ENCODE results near the gene DTX3.

Gene DTX3

GRCh38 chr12:57611827-57612710 lies 7.4 kb downstream of the DTX3 start:
- TF ChIP-seq, protein P1, sequence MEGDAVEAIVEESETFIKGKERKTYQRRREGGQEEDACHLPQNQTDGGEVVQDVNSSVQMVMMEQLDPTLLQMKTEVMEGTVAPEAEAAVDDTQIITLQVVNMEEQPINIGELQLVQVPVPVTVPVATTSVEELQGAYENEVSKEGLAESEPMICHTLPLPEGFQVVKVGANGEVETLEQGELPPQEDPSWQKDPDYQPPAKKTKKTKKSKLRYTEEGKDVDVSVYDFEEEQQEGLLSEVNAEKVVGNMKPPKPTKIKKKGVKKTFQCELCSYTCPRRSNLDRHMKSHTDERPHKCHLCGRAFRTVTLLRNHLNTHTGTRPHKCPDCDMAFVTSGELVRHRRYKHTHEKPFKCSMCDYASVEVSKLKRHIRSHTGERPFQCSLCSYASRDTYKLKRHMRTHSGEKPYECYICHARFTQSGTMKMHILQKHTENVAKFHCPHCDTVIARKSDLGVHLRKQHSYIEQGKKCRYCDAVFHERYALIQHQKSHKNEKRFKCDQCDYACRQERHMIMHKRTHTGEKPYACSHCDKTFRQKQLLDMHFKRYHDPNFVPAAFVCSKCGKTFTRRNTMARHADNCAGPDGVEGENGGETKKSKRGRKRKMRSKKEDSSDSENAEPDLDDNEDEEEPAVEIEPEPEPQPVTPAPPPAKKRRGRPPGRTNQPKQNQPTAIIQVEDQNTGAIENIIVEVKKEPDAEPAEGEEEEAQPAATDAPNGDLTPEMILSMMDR (IDR thresholded peaks at IDR 0.05), result no peak

- TF ChIP-seq, protein P1 (IDR thresholded peaks at IDR 0.05), result no peak
Observed at GRCh38 chr12:57612711-57613426, 8.2 kb downstream of the DTX3 start.

DNA sequence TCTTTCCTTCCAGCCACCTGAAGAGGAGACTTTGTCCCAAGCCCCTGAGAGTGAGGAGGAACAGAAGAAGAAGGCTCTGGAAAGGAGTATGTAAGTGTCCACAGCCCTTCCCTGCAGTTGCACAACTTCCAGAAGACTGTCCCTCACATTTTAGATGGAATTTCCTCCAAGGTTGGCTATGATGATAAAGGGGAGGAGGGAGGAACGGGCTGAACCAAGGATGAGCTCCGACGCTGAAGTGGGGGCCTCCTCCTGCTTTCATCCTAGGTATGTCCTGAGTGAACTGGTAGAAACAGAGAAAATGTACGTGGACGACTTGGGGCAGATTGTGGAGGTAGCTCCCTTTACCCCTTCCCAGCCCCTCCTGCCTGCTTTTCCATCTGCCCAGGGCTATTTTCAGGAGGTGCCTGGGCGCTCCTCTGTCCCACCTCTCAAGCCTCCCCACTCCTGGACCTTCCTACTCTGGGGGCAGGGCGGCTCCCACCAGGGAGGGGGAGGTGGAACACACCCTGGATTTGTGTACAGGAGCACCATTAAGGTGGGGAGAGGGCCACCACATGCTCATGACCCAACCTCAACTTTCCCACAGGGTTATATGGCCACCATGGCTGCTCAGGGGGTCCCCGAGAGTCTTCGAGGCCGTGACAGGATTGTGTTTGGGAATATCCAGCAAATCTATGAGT lies 8.9 kb downstream of the DTX3 start:
- TF ChIP-seq, protein P1 (IDR thresholded peaks at IDR 0.05), result no peak

GRCh38 chr12:57614178-57614947 lies 9.7 kb downstream of the DTX3 start:
- TF ChIP-seq, protein P1 (IDR thresholded peaks at IDR 0.05), result no peak

GRCh38 chr12:57614948-57615500 lies 10.4 kb downstream of the DTX3 start:
- TF ChIP-seq, protein P1 (IDR thresholded peaks at IDR 0.05), result no peak

DNA sequence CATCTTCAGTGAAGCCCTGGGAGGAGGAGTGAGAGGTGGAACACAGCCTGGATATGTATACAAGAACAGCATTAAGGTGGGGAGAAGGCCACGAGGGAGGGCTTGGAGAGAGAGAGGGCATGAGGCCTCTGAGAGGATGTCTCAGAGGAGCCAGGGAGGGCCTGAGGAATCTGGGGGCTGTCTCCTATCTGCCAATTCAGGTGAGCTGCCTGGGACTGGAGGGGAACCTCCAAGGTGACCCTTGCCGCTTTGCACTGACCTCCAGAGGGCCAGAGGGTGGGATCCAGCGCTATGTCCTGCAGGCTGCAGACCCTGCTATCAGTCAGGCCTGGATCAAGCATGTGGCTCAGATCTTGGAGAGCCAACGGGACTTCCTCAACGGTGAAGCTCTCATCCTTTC lies 11.0 kb downstream of the DTX3 start:
- TF ChIP-seq, protein P1 (IDR thresholded peaks at IDR 0.05), result no peak

Data from LNCAP (cell line).